DMS114 treated with DMSO at 0.1 percent for 48 hours (cell line): ENCODE data around the gene CLDND2.

Experiments used
- DNase-seq: peaks from one replicate; lab custom pipeline; 2025; ENCODE audit not compliant: unreplicated experiment; lab: John Stamatoyannopoulos, UW

Gene CLDND2

GRCh38 chr19:51356159-51356801, 12.5 kb downstream of the CLDND2 start:
- DNase-seq = no peak

GRCh38 chr19:51354742-51355148, 14.1 kb downstream of the CLDND2 start:
- DNase-seq = no peak

- no peak for DNase-seq
Observed at GRCh38 chr19:51354103-51354741, 14.6 kb downstream of the CLDND2 start.

GRCh38 chr19:51352783-51353360, 15.9 kb downstream of the CLDND2 start:
- DNase-seq = no peak

GRCh38 chr19:51351266-51351990, 17.4 kb downstream of the CLDND2 start:
- no peak for DNase-seq

GRCh38 chr19:51347209-51347928, 21.4 kb downstream of the CLDND2 start:
- DNase-seq = no peak

- no peak for DNase-seq
Observed at GRCh38 chr19:51346742-51347141, 22.1 kb downstream of the CLDND2 start.

GRCh38 chr19:51345076-51345620, 23.7 kb downstream of the CLDND2 start:
- DNase-seq = no peak

GRCh38 chr19:51342631-51343569, 25.9 kb downstream of the CLDND2 start:
- no peak for DNase-seq

GRCh38 chr19:51341976-51342580, 26.7 kb downstream of the CLDND2 start, which contains the start of gene VSIG10L:
TSS of gene VSIG10L (minus strand) at chr19:51342139. CDS start at chr19:51342124, 15 bp downstream.
- DNase-seq = no peak

- DNase-seq = no peak
Observed at GRCh38 chr19:51341066-51341465, 27.7 kb downstream of the CLDND2 start.

GRCh38 chr19:51339687-51340656, 28.8 kb downstream of the CLDND2 start:
- peak; percentile 82 for DNase-seq

- DNase-seq = peak; percentile 58
Observed at GRCh38 chr19:51339313-51339686, 29.5 kb downstream of the CLDND2 start.

GRCh38 chr19:51338563-51339312, 30.1 kb downstream of the CLDND2 start:
- peak; percentile 57 for DNase-seq

GRCh38 chr19:51337861-51338562, 30.8 kb downstream of the CLDND2 start:
- DNase-seq = no peak

GRCh38 chr19:51337141-51337860, 31.5 kb downstream of the CLDND2 start:
- DNase-seq = no peak
